Panc1 (cell line): ENCODE data around the gene TNFRSF14. TPM values are rescaled to one million over a fixed set of nuclear protein-coding genes. Genes with fewer than 3 reads are reported as not detected.

ENCODE experiments used
- ATAC-seq: fragments of 200-7000 bp; cut with Tn5 transposase; 2 replicates; pipeline ENCODE4 v1.9.1; 2020; ENCODE audit warnings: mild to moderate bottlenecking, moderate library complexity
- BruUV-seq: library from RNA; stranded (reverse); fragments of 400-500 nt; replicated peaks from 2 replicates; lab custom pipeline; 2021; lab: Mats Ljungman, UMichigan
- CTCF ChIA-PET: fragments of 300-600 bp; sonication (Branson Sonifier 250); formaldehyde crosslinking; loops from one replicate; lab custom pipeline; 2022; ENCODE audit warnings: antibody characterized with exemption; lab: Charles Lee
- POLR2A ChIA-PET: fragments of 300-600 bp; sonication (Branson Sonifier 250); formaldehyde crosslinking; loops from one replicate; lab custom pipeline; 2022; ENCODE audit warnings: antibody characterized with exemption; lab: Charles Lee
- DNase-seq: peaks from one replicate; pipeline ENCODE4 v3.0.0-alpha.2; 2010; ENCODE audit warnings: low read depth, low spot score
- H3K27ac ChIP-seq: 2 replicates; pipeline ENCODE4 v1.5.1; 2011; ENCODE audit warnings: mild to moderate bottlenecking, low read length, inconsistent platforms
- H3K27me3 ChIP-seq: fragments of 200-500 bp; sonication (Bioruptor generic); 2 replicates; pipeline ENCODE4 v1.6.0; 2014; ENCODE audit warnings: low read length, inconsistent platforms; ENCODE audit not compliant: control insufficient read depth, insufficient read depth
- H3K36me3 ChIP-seq: fragments of 200-500 bp; sonication (Bioruptor generic); 2 replicates; pipeline ENCODE4 v1.5.1; 2014; ENCODE audit warnings: inconsistent platforms, mild to moderate bottlenecking, low read length, moderate library complexity; ENCODE audit not compliant: control insufficient read depth, insufficient read depth
- H3K4me1 ChIP-seq: 2 replicates; pipeline ENCODE4 v1.5.1; 2011; ENCODE audit warnings: inconsistent platforms, mild to moderate bottlenecking, low read length, moderate library complexity; ENCODE audit not compliant: control insufficient read depth, insufficient read depth
- H3K4me3 ChIP-seq, 2 experiments: 2 replicates each; pipeline ENCODE4 v1.5.1; 2011 to 2012; ENCODE audit warnings: low read depth in 2 of 2, low read length in 2 of 2, mild to moderate bottlenecking in 2 of 2, inconsistent platforms in 1 of 2, moderate library complexity in 1 of 2
- H3K9me3 ChIP-seq: fragments of 200-500 bp; sonication (Bioruptor generic); 2 replicates; pipeline ENCODE4 v1.5.1; 2014; ENCODE audit warnings: low read depth, mild to moderate bottlenecking, inconsistent platforms, low read length, moderate library complexity; ENCODE audit not compliant: control insufficient read depth, insufficient read depth
- CTCF ChIP-seq: fragments of 450-650 bp; IDR thresholded peaks from 2 replicates; pipeline ENCODE4 v1.5.1; 2017; ENCODE audit warnings: mild to moderate bottlenecking
- POLR2AphosphoS5 ChIP-seq: IDR thresholded peaks from 2 replicates; pipeline ENCODE4 v1.6.1; 2012; ENCODE audit warnings: mild to moderate bottlenecking, low read depth, low read length, moderate library complexity
- REST ChIP-seq, 2 experiments: IDR thresholded peaks; 2 replicates each; pipeline ENCODE4 v1.6.1; 2011 to 2012; ENCODE audit warnings: low read depth in 2 of 2, control low read depth in 1 of 2, low read length in 1 of 2, mild to moderate bottlenecking in 1 of 2, moderate library complexity in 1 of 2; ENCODE audit not compliant: insufficient read depth in 1 of 2
- SIN3A ChIP-seq: IDR thresholded peaks from 2 replicates; pipeline ENCODE4 v1.6.1; 2012; ENCODE audit warnings: low read depth, mild to moderate bottlenecking, low read length, moderate library complexity, borderline replicate concordance; ENCODE audit not compliant: insufficient read depth
- TCF7L2 ChIP-seq: IDR thresholded peaks from 2 replicates; pipeline ENCODE4 v1.6.1; 2011; ENCODE audit warnings: mild to moderate bottlenecking, low read depth, low read length, inconsistent platforms
- in situ Hi-C: cut with HindIII; loops from 2 replicates; pipeline ENCODE4 v1.10.0; 2016; ENCODE audit warnings: low sequenced_read_pairs, low pct_unique_long_range_greater_than_20kb
- intact Hi-C: fragments of 100-400 bp; cut with micrococcal nuclease; formaldehyde crosslinking; loops from one replicate; pipeline ENCODE4 v1.10.0; 2022; ENCODE audit not compliant: unreplicated experiment
- total RNA-seq: library from RNA; stranded (reverse); gene quantifications from one replicate; pipeline ENCODE4 v1.2.1, GENCODE V29; 2021; ENCODE audit not compliant: unreplicated experiment

The TNFRSF14 gene
- total RNA-seq, 1 experiment from 2014 or later = 20.1 TPM

GRCh38 chr1:2557482-2558400 lies 1.6 kb downstream of the TNFRSF14 start:
- no peak for TF ChIP-seq TCF7L2
- TF ChIP-seq CTCF = no peak
- no peak for TF ChIP-seq SIN3A
- no peak for TF ChIP-seq REST (IDR thresholded peaks at IDR 0.05; ENCODE audit: insufficient read depth in 1 of 2, low read depth in 2 of 2, low read length in 1 of 2)
- no peak for TF ChIP-seq POLR2AphosphoS5
- ATAC-seq (0 out of 2 replicates have a peak, but pooled peaks have one; percentile 5), DNase-seq (no peak)
- ChIA-PET POLR2A (no interaction called here), CTCF (no interaction called here)
- Histone ChIP-seq H3K9me3 (no peaks in the 10 kb centered on the region), H3K4me3 (no peak overlapping the region), H3K36me3 (no peaks in the 10 kb centered on the region), H3K27ac (no peak overlapping the region), H3K4me1 (peaks cover 15% of the 10 kb centered on the region), H3K27me3 (no peaks in the 10 kb centered on the region)
- intact Hi-C loops (no loop called here), in situ Hi-C loops (no loop called here)
- no TSS peak for BruUV-seq

- DNase-seq (no peak), ATAC-seq (no peak)
- Histone ChIP-seq H3K9me3 (no peaks in the 10 kb centered on the region), H3K27me3 (no peaks in the 10 kb centered on the region), H3K4me1 (peaks cover 15% of the 10 kb centered on the region), H3K27ac (no peak overlapping the region), H3K36me3 (no peaks in the 10 kb centered on the region), H3K4me3 (no peak overlapping the region)
- POLR2A ChIA-PET = no interaction called here
- BruUV-seq = no TSS peak
- CTCF ChIA-PET = no interaction called here
- intact Hi-C loops = no loop called here
- in situ Hi-C loops = no loop called here
- TF ChIP-seq SIN3A (no peak), CTCF (no peak), POLR2AphosphoS5 (no peak), REST (IDR thresholded peaks at IDR 0.05; ENCODE audit: insufficient read depth in 1 of 2, low read depth in 2 of 2, low read length in 1 of 2) (no peak), TCF7L2 (no peak)
Measured at GRCh38 chr1:2558420-2558819, 2.2 kb downstream of the TNFRSF14 start.
